Activated naive CD4-positive, alpha-beta T cell treated with Interleukin-2 at 50 U/mL for 16 hours (primary cell): ENCODE measurements around the gene MID2.
"Not testable (repeated sequence)": the region's sequence is repeated elsewhere in the genome, so short reads cannot be mapped to it uniquely, and the experiment has no call there.

Experiments used
- DNase-seq: peaks from one replicate; pipeline ENCODE4 v3.0.0-alpha.2; 2020

MID2 gene, protein sequence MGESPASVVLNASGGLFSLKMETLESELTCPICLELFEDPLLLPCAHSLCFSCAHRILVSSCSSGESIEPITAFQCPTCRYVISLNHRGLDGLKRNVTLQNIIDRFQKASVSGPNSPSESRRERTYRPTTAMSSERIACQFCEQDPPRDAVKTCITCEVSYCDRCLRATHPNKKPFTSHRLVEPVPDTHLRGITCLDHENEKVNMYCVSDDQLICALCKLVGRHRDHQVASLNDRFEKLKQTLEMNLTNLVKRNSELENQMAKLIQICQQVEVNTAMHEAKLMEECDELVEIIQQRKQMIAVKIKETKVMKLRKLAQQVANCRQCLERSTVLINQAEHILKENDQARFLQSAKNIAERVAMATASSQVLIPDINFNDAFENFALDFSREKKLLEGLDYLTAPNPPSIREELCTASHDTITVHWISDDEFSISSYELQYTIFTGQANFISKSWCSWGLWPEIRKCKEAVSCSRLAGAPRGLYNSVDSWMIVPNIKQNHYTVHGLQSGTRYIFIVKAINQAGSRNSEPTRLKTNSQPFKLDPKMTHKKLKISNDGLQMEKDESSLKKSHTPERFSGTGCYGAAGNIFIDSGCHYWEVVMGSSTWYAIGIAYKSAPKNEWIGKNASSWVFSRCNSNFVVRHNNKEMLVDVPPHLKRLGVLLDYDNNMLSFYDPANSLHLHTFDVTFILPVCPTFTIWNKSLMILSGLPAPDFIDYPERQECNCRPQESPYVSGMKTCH

DNA sequence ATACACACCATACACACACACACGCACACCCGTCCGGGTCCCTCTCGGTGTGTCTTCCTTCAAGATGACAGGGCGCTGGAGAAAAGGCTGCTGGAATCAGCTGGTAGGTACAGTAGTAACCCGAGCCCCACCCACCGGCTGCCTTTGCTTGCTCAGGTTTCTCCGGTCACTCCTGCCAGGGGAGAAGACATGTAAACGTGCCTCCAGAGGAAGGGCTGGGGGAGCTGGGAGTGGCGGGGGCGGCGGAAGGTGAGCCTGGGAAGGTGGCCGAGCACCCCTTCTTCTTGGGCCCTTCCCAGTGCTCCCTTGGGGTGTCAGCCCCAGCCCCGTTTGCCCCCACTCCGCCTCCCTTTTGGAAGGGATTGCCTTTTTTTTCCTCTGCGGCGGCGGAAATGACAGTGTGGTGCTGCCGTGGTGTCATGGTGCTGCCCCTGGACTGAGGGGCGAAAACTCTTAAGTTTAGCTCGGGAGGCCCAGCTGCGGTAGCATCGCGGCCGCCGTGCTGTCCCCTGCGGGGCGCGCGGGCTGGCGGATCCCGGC, at the start of gene MID2:
Gene MID2 (plus strand): TSS at position 169 of the 540 bp plus-strand sequence. CDS start 561 bp downstream, outside the sequence.
- peak; percentile 59 for DNase-seq

DNA sequence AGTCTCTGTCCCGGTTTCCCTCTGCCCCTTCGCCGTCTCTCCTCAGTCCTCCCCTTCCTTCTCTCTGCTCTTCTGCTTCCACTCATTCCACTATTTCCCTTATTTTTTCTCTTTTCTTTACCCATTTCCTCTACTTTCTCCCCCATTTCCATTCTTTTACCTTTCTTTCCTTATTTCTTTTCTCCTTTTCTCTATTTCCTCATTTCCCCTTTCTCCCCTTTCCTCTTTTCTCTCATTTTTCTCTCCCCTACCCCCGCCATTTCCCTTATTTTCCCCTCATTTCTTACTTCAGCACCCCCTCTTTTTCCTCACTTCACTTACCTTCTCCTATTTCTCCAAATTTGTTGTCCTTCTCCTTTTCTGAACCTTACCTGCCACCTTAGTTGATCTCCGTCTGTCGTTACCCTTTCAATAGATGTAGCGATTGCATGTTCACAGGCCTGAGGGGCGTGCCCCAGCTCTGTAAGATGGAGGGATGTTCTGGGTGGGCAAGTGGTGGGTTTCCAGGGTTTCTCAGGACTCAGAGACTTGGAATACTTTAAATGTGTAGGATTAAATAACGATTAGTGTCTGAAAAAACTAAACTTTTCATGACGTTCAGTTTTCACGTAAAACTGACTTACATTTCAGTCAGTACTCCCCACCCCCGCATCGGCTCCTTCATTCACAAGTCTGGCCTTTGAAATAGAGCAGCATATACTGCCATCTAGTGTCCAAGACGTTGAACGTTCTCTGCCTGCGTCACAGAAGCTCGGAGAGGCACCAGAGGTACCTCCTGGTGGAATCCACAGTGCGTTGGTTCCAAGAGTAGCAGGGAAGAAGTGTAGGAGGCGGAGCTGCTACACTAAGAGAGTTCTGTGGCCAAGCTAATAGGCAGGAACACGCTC, 48.8 kb upstream of the MID2 start:
- DNase-seq, result peak; percentile 77

DNA sequence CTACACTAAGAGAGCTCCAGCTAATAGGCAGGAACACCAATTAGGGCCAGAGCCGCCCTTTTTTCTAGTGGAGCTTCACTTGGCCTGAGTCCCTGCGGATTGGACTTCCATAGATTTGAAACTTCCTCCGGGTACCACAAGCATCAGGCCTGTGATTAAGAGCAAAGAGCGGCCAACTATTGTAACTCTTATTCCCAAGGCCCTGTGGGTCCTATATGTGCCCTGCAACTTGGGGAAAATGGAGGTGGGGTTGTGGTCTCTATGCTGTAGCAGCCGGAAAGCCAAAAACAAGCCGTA, 48.2 kb upstream of the MID2 start, which contains the start of gene NCBP2L:
Gene NCBP2L (plus strand): TSS at position 198 of the 297 bp plus-strand sequence. CDS start 16,488 bp downstream, outside the sequence.
- no peak for DNase-seq

DNA sequence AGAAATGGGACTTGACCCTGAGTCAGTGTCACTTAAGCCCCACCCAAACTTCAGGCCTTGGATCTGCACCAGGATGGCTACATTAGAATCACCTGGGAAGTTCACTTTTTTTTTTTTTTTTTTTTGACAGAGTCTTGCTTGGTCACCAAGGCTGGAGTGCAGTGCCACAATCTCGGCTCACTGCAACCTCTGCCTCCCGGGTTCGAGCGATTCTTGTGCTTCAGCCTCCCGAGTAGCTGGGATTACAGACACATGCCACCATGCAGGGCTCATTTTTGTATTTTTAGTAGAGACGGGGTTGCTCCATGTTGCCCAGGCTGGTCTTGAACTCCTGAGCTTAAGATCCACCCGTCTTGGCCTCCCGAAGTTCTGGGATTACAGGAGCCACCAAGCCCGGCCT, 45.1 kb upstream of the MID2 start:
- DNase-seq, result no peak

DNA sequence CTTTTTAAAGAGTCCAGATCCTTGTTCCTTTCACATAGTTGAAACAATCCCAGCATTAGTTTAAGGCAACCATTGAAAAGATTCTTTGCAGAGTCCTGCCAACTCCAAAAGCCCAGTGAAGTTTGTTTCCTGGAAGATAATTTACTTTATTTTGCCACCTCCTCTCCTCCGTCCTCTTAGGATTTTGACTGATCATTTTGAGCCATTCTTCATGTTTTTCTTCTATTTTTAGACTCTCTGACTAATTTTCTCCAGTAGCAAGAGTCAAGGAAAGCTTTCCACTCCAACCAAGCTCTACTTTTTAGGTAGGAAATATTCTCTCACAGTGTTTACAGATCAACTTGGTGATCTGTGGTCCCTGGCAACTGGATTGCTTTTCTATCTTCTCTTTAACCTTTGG, 37.8 kb upstream of the MID2 start:
- no peak for DNase-seq

DNA sequence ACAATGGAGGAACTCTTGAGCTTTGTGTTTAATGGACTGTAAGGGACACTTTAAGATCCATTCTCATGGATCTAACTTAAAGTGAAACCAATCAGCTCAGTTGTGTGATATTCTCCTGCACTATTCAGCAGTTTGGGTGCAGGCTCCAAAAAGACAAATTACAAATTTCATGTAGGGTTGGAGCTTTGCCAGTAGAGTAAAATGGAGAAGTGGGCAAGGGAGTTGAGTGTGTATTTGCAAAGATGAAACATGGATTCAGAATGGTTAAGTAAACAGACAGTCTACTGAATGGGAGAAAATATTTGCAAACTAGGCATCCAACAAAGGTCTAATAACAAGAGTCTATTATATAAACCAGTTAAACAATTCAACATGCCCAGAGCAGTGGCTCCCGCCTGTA, 21.2 kb upstream of the MID2 start:
- DNase-seq, result no peak

DNA sequence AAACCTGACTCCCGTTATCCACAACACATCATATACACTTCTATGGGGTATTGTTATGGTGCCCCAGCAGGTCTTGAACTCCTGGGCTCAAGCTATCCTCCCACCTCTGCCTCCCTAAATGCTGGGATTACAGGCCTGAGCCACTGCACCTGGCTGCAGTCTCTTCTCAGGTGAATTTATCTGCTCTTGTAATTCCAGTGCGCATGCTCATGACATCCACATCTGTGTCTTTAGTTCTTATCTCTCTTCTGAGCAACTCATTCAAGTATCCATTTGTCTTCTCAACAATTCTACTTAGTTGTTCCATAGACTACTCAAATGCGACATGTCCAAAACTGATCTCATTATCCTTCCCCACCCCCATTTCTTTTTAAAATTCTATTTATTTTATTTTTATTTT, 20.5 kb upstream of the MID2 start:
- no peak for DNase-seq

DNA sequence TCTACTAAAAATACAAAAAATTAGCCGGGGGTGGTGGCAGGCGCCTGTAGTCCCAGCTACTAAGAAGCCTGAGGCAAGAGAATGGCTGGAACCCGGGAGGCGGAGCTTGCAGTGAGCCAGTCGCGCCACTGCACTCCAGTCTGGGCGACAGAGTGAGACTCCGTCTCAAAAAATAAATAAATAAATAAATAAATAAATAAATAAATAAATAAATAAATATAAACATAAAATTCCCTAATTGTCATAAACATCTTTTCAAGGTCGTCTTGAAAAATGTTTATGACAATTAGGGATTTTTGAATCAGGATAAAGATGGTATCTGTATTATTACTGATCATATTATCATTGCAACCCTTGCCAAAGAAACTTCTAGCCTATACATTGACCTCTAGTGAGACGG, 15.6 kb upstream of the MID2 start:
- DNase-seq, result not testable (repeated sequence)

DNA sequence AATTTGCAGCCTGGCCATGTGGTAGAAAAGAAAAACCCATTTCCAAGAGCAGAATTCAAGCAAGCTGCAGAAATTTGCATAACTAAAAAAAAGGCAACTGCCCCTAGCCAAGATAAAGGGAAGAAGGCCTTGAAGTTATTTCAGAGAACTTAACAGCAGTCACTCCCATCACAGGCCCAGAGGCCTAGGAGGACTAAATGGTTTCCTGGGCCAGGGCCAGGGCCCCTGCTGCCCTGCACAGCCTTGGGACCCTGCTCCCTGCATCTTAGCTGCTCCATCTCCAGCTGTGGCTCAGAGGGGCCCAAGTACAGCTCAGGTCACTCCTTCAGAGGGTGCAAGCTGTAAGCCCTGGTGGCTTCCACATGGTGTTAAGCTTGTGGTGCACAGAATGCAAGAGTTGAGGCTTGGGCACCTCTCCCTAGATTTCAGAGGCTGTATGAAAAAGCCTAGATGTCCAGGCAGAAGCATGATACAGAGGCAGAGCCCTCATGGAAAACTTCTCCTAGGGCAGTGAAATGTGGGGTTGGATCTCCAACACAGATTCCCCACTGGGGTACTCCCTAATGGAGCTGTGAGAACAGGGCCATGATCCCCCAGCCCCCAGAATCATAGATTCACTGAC, 6.7 kb upstream of the MID2 start:
- DNase-seq, result no peak

DNA sequence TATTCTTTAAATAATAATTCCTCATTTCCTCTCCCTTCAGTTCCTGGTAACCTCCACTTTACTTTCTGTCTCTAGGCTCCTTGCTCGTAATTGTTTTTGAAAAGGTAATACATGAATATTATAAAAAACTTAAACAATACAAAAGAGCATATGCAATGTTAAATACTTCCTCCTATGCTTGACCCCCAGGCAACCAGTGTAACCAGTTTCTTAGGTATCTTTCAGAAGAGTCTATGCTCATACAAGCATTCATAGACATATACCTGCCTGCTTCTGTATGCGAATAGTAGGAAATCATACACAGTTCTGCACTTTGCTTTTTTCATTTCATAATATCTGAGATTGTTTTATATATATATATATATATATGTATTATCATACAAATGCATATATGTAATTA, 2.6 kb upstream of the MID2 start:
- DNase-seq, result no peak

DNA sequence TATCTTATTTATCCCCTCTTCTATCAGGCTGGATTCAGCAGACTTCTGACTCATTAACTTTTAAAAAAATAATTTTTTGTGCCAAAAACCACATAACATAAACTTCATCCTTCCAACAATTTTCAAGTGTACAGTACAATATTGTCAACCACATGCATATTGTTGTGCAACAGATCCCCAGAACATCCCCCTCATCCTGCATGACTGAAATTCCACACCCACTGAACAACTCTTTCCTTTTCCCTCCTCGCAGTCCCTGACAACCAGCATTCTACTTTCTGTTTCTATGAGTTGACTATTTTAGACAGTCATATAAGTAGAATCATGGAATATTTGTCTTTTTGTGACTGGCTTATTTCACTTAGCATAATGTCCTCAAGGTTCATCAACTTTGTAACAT, 2.2 kb upstream of the MID2 start:
- no peak for DNase-seq

DNA sequence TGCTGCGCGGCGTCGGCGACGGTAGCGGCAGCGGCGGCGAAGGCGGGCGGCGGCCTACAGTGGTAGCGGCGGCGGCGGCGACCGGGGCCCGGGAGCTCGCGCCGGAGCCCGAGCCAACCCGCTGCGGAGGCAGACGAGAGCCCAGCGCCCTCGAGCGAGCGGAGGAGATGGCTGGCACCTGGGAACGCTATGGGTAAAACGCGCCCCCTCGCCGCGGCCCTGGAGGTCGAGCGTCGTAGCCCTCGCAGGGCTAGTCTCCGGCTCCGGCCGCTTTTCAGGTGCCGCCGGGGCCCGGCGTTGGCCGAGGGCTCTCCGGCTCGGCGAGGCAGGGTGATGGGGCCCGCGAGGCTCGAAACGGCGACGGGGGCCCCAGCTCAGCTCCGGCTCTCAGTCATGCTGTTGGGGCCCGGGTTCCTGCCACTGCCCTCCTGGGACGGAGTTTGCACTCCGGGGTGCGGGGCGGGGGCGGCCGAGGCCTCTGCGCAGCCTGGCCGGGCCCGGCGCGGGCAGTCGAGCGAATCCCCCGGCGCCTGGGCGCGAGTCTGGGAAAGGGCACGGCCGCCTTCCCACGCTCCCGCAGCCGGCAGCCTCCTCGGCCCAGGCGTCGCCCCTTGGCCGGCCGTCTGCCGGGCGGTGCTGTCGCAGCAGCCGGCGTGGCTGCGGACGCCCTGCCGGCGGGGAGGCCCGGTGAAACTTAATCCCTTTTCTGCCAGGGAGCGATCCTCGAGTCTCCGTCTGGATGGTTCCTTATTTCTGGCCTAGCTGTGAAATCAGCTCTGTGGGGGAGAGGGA, 768 bp downstream of the MID2 start:
- peak; percentile 33 for DNase-seq

DNA sequence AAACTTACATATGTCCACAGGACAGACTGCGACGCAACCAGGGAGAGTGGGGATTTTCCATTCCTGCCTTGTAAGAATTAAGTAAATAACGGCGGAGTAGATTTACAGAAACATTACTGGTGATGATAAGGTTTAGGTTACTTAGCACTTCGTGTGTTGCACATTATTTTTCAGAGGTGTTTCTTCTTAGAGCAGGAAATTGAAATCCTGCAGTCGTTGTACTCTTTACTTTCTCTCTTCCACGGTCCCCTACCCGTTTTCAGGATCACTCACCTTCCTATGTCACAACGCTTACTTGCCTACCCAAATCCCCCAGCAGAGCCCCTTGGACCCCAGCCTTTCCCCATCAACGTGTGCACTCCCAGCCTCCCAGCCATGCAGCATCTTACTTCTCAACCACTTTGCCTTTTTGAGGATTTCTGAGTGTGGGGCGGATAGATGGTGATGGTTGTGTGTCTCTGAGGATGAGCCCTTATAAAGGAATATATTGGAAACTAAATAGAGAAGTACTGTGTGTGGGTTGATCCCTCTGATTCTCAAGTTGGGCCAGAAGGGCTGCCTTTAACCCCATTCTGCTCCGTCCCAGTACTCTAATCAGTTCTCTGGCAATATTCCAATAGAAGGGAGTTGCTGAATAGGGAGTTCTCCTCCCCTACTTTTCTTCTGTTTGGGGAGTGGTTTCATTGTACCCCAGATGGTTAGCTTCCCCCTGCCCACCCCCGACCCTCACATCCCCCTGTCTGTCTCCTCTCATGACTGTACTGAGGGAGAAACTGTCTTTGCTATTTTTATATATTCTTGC, 1.6 kb downstream of the MID2 start:
- no peak for DNase-seq

DNA sequence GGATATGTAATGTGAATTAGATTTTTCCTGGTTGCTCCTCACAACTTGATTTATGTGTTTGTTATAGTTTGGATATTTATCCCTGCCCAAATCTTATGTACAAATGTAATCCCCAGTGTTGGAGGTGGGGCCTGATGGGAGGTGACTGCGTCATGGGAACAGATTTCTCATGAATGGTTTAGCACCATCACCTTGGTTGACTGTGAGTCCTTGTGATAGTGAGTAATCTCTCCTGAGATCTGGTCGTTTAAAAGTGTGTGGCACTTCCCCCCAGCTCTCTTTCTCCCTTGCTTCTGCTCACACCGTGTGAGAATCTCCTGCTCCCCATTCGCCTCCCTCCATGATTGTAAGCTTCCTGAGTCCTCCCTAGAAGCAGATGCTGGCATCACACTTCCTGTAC, 2.2 kb downstream of the MID2 start:
- peak; percentile 3 for DNase-seq

DNA sequence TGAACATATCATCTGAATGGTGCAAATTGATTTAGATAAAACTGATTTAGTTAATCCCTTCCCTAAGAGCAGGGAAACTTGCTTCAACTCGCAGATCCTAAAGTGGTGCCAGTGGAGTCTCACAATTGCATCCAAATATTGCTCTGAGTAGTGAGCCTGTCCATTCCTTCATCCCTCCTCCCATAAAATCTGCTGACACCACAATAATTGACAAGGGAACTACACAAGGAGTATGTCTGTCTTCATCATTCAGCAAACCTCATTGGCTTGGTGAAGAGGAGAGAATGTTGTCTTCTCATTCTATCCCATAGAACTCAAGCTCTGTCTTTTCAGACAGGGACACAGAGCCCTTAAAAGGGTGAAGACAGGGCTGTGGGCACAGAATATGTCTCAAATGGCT, 4.2 kb downstream of the MID2 start:
- DNase-seq, result no peak

DNA sequence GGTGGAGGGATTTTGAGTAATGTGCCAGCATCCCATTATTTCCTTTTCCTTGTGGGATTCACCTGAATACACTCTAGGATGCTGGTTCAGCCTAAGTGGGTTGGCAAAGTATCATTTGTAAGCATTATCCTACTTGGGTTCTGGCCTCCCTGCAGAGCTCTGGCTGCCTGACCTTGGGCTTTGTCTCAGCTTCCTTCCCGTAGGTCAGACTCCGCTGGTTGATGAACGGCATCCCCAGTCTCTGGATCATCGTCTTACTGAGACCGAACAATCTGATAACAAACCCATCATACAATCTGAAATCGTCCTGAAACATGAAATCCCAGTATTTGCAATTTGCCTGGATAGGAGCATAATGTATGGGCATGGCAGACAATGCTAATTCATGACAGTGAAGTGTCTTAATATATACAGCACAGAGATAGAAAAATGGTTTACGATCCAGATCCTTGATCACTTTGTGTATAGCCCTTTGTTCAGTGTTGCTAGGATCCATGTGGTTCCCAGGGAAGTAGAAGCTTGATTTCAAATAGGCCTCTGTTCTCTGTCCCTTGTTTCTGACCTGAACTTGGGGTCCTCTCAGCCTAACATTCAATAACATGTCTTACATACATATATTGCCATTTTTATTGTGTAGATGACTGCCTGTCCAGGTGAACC, 5.5 kb downstream of the MID2 start:
- no peak for DNase-seq

DNA sequence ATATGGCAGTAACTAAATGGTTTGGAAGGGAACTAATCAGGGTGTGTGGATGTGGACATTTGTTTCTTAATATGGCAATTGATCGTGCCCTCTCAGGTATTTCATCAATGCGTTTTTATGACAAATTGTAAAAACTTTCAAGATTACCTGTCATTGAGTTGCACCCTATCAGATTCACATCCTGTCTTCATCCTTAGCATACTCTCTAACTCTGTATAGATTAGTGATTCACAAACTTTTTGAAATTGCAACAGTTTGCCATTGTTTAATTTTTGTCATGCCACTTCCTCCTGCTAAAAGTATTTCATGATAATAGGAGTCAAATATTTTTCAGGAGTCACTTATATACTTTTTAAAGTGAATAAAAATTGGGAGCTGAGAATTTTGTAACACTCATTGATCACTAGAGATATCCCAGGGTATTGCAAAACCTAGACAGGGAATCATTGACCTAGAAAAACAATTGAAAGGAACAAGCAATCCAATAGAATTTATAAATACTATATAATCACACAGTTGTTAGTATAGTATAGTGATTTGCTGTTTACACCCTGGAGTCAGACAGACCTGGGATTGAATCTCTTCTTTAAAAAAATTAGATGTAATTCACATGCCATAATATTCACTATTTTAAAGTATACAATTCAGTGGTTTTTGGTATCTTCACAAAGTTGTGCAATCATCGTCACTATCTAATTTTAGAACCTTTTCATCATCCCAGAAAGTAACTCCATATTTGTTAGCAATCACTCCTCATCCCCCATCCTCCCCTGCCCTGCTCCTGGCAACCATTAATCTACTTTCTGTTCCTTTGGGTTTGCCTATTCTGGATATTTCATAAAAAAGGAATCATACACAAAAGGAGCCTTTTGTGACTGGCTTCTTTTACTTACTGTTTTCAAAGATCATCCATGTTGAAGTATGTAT, 8.9 kb downstream of the MID2 start:
- DNase-seq, result no peak

DNA sequence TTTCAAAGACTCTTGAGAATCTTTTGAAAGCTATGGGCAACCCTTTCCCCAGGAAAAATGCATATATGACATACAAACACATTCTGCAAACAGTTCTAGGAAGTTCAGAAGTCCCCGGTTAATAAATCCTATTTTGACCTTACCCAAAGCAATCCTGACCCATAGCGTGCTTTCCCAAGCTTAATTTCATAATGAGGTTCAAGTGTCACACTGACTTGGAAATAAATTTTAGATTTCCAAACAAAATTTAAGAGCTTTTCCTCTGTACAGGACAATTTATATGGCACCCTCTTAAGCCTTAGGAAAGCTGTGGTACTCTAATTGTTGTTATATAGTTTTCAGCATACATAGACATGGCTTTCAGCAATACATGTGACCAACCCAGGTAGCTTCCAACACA, 11.3 kb downstream of the MID2 start:
- no peak for DNase-seq

DNA sequence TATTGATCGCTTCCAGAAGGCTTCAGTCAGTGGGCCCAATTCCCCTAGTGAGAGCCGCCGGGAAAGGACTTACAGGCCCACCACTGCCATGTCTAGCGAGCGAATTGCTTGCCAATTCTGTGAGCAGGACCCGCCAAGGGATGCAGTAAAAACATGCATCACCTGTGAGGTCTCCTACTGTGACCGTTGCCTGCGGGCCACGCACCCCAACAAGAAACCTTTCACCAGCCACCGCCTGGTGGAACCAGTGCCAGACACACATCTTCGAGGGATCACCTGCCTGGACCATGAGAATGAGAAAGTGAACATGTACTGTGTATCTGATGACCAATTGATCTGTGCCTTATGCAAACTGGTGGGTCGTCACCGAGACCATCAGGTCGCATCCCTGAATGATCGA, 15.3 kb downstream of the MID2 start:
- DNase-seq, result no peak
